MM.1S (cell line): Measurements from ENCODE around the gene GRIN2D.

Experiments
- DNase-seq: peaks from one replicate; pipeline ENCODE4 v3.0.0-alpha.2; 2015
- H2AFZ ChIP-seq: fragments of 300-600 bp; sonication (generic); 2 replicates; pipeline ENCODE4 v1.6.0; 2016; ENCODE audit warnings: antibody characterized with exemption, low read length
- H3F3A ChIP-seq: fragments of 300-600 bp; sonication (generic); 2 replicates; pipeline ENCODE4 v1.6.1; 2016; ENCODE audit warnings: mild to moderate bottlenecking, antibody characterized with exemption, low read length, moderate library complexity, mixed read lengths; ENCODE audit not compliant: insufficient read depth
- H3K27ac ChIP-seq: fragments of 300-600 bp; sonication (generic); 2 replicates; pipeline ENCODE4 v1.5.1; 2016; ENCODE audit warnings: mild to moderate bottlenecking, low read length
- H3K27me3 ChIP-seq: fragments of 300-600 bp; sonication (generic); replicated peaks from 2 replicates; pipeline ENCODE4 v1.6.0; 2016; ENCODE audit warnings: low read length; ENCODE audit not compliant: insufficient read depth
- H3K36me3 ChIP-seq: fragments of 300-600 bp; sonication (generic); replicated peaks from 2 replicates; pipeline ENCODE4 v1.6.1; 2016; ENCODE audit warnings: mild to moderate bottlenecking, low read length, mixed read lengths; ENCODE audit not compliant: insufficient read depth
- H3K4me1 ChIP-seq: fragments of 300-600 bp; sonication (generic); 2 replicates; pipeline ENCODE4 v1.6.1; 2016; ENCODE audit warnings: low read length, mixed read lengths
- H3K4me2 ChIP-seq: fragments of 300-600 bp; sonication (generic); 2 replicates; pipeline ENCODE4 v1.6.0; 2016; ENCODE audit warnings: low read depth, low read length
- H3K4me3 ChIP-seq: fragments of 300-600 bp; sonication (generic); 2 replicates; pipeline ENCODE4 v1.5.1; 2016; ENCODE audit warnings: low read length, mixed read lengths
- H3K79me2 ChIP-seq: fragments of 300-600 bp; sonication (generic); 2 replicates; pipeline ENCODE4 v1.6.1; 2016; ENCODE audit warnings: mixed run types, low read length, mixed read lengths
- H3K9ac ChIP-seq: fragments of 300-600 bp; sonication (generic); 2 replicates; pipeline ENCODE4 v1.6.1; 2016; ENCODE audit warnings: low read length, mixed read lengths
- H3K9me2 ChIP-seq: fragments of 300-600 bp; sonication (generic); replicated peaks from 2 replicates; pipeline ENCODE4 v1.6.1; 2016; ENCODE audit warnings: mild to moderate bottlenecking, low read length, mixed read lengths; ENCODE audit not compliant: insufficient read depth
- H3K9me3 ChIP-seq: fragments of 300-600 bp; sonication (generic); replicated peaks from 2 replicates; pipeline ENCODE4 v1.6.1; 2016; ENCODE audit warnings: mild to moderate bottlenecking, low read length, mixed read lengths; ENCODE audit not compliant: insufficient read depth
- H4K20me1 ChIP-seq: fragments of 300-600 bp; sonication (generic); 2 replicates; pipeline ENCODE4 v1.6.1; 2016; ENCODE audit warnings: mild to moderate bottlenecking, low read length, moderate library complexity, mixed read lengths; ENCODE audit not compliant: insufficient read depth
- EZH2 ChIP-seq: fragments of 300-600 bp; sonication (generic); optimal IDR thresholded peaks from 2 replicates; pipeline ENCODE3; 2017; ENCODE audit warnings: low read depth, mild to moderate bottlenecking, antibody characterized with exemption, low read length, mixed read lengths
- EZH2phosphoT487 ChIP-seq: fragments of 300-600 bp; sonication (generic); IDR thresholded peaks from 2 replicates; pipeline ENCODE4 v1.6.1; 2018; ENCODE audit warnings: antibody characterized with exemption, low read length
- TF ChIP-seq, protein P1 (sequence below): fragments of 300-600 bp; sonication (generic); IDR thresholded peaks from 2 replicates; pipeline ENCODE4 v1.5.1; 2016; ENCODE audit warnings: antibody characterized with exemption, low read length, mixed read lengths

The GRIN2D gene

DNA sequence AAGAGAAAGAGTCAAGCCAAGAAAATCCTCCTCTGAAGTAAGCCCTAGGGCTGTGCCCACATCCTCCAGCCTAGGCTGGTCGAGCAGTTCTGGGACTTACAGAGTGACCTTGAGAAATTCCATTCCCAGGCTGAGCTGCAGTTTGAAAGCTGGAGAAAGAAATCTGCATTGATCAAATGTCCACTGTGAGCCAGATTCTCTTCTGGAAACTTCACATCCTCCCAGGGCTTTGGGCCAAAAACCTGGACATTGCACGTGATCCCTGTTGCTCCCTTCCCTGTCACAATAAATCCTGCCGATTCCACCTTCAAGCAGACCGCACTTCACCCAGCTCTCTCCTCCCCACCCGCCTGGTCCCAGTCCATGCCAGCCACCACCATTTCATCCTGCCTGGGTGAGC, 45.4 kb upstream of the GRIN2D start:
- no peaks in the 10 kb centered on the region for H3K36me3 ChIP-seq
- H3K79me2 ChIP-seq: no peaks in the 10 kb centered on the region
- no peaks in the 10 kb centered on the region for H4K20me1 ChIP-seq
- no peak overlapping the region for H2AFZ ChIP-seq
- no peaks in the 10 kb centered on the region; the same call in 1 of the 2 replicates for H3K4me1 ChIP-seq
- H3K9ac ChIP-seq: no peak overlapping the region
- no peak overlapping the region for H3K4me2 ChIP-seq
- H3F3A ChIP-seq: no peaks in the 10 kb centered on the region
- no peaks in the 10 kb centered on the region for H3K27me3 ChIP-seq
- H3K27ac ChIP-seq: no peak overlapping the region
- H3K9me2 ChIP-seq: no peaks in the 10 kb centered on the region
- no peak for TF ChIP-seq EZH2
- TF ChIP-seq, protein P1, sequence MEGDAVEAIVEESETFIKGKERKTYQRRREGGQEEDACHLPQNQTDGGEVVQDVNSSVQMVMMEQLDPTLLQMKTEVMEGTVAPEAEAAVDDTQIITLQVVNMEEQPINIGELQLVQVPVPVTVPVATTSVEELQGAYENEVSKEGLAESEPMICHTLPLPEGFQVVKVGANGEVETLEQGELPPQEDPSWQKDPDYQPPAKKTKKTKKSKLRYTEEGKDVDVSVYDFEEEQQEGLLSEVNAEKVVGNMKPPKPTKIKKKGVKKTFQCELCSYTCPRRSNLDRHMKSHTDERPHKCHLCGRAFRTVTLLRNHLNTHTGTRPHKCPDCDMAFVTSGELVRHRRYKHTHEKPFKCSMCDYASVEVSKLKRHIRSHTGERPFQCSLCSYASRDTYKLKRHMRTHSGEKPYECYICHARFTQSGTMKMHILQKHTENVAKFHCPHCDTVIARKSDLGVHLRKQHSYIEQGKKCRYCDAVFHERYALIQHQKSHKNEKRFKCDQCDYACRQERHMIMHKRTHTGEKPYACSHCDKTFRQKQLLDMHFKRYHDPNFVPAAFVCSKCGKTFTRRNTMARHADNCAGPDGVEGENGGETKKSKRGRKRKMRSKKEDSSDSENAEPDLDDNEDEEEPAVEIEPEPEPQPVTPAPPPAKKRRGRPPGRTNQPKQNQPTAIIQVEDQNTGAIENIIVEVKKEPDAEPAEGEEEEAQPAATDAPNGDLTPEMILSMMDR: no peak
- no peak for TF ChIP-seq EZH2phosphoT487
- no peak overlapping the region for H3K4me3 ChIP-seq
- DNase-seq: no peak
- H3K9me3 ChIP-seq: no peaks in the 10 kb centered on the region

DNA sequence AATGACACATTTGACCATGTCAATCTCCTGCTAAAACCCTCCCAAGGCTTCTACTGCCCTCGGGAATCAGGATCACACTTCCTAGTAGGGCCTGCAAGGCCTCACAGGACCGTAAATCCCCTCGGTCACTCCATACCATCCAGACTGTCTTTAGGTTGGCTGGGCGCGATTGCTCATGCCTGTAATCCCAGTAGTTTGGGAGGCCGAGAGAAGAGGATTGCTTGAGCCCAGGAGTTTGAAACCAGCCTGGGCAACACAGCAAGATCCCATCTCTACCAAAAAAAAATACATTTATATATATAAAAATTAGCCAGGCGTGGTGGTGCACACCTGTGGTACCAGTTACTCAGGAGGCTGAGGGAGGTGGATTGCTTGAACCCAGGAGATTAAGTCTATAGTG, 44.7 kb upstream of the GRIN2D start:
- TF ChIP-seq EZH2: no peak
- TF ChIP-seq, protein P1: no peak
- TF ChIP-seq EZH2phosphoT487: no peak
- Histone ChIP-seq H3K9me2 (no peaks in the 10 kb centered on the region), H3K27ac (no peak overlapping the region), H3F3A (no peaks in the 10 kb centered on the region), H3K4me3 (no peak overlapping the region), H3K4me1 (no peaks in the 10 kb centered on the region; the same call in 1 of the 2 replicates), H2AFZ (no peak overlapping the region), H3K9me3 (no peaks in the 10 kb centered on the region), H3K9ac (no peak overlapping the region), H3K36me3 (no peaks in the 10 kb centered on the region), H3K4me2 (no peak overlapping the region), H3K27me3 (no peaks in the 10 kb centered on the region), H4K20me1 (no peaks in the 10 kb centered on the region), H3K79me2 (no peaks in the 10 kb centered on the region)
- DNase-seq: no peak

- Histone ChIP-seq H3K9ac (no peak overlapping the region), H3K27me3 (no peaks in the 10 kb centered on the region), H3K9me2 (no peaks in the 10 kb centered on the region), H4K20me1 (no peaks in the 10 kb centered on the region), H3K4me1 (no peaks in the 10 kb centered on the region; the same call in 1 of the 2 replicates), H3K27ac (no peak overlapping the region), H3K36me3 (no peaks in the 10 kb centered on the region), H3K4me2 (no peak overlapping the region), H3K4me3 (no peak overlapping the region), H2AFZ (no peak overlapping the region), H3K9me3 (no peaks in the 10 kb centered on the region), H3K79me2 (no peaks in the 10 kb centered on the region), H3F3A (no peaks in the 10 kb centered on the region)
- TF ChIP-seq, protein P1: no peak
- TF ChIP-seq EZH2phosphoT487 (no peak), EZH2 (no peak)
- DNase-seq: no peak
These were observed 42.6 kb upstream of the GRIN2D start for GRCh38 chr19:48350856-48351255.
